Mesendoderm (in vitro differentiated cells): ENCODE measurements around the gene THSD4.
"Not testable (repeated sequence)": the region's sequence is repeated elsewhere in the genome, so short reads cannot be mapped to it uniquely, and the experiment has no call there.

Experiments used
- DNase-seq: peaks from one replicate; pipeline ENCODE4 v3.0.0; 2013
- H2AK5ac ChIP-seq: 2 replicates; pipeline ENCODE4 v1.6.1; 2013; ENCODE audit warnings: low read length, inconsistent platforms
- H2BK120ac ChIP-seq: 2 replicates; pipeline ENCODE4 v1.6.1; 2013; ENCODE audit warnings: low read depth, mild to moderate bottlenecking, low read length, moderate library complexity, mixed read lengths
- H2BK15ac ChIP-seq: replicated peaks from 2 replicates; pipeline ENCODE4 v1.6.1; 2013; ENCODE audit warnings: low read depth, mild to moderate bottlenecking, moderate library complexity
- H2BK5ac ChIP-seq: 2 replicates; pipeline ENCODE4 v1.6.1; 2013; ENCODE audit warnings: low read length, inconsistent platforms
- H3K18ac ChIP-seq: 2 replicates; pipeline ENCODE4 v1.6.1; 2013; ENCODE audit warnings: mild to moderate bottlenecking, low read length, mixed read lengths
- H3K23ac ChIP-seq: one replicate; pipeline ENCODE4 v1.6.1; 2013; ENCODE audit warnings: low read length
- H3K27ac ChIP-seq: 2 replicates; pipeline ENCODE4 v1.5.1; 2013; ENCODE audit warnings: low read depth, mild to moderate bottlenecking, inconsistent platforms, low read length, moderate library complexity
- H3K27me3 ChIP-seq: 2 replicates; pipeline ENCODE4 v1.6.1; 2013; ENCODE audit warnings: low read length, control low read depth, mild to moderate bottlenecking, inconsistent platforms; ENCODE audit not compliant: insufficient read depth, poor library complexity
- H3K36me3 ChIP-seq: 2 replicates; pipeline ENCODE4 v1.6.1; 2013; ENCODE audit warnings: low read length, inconsistent platforms; ENCODE audit not compliant: control insufficient read depth, insufficient read depth
- H3K4ac ChIP-seq: one replicate; pipeline ENCODE4 v1.6.1; 2013; ENCODE audit warnings: low read depth, mild to moderate bottlenecking, low read length, moderate library complexity
- H3K4me1 ChIP-seq: 2 replicates; pipeline ENCODE4 v1.6.1; 2013; ENCODE audit warnings: low read depth, low read length, inconsistent platforms; ENCODE audit not compliant: control insufficient read depth
- H3K4me2 ChIP-seq: 2 replicates; pipeline ENCODE4 v1.6.1; 2013; ENCODE audit warnings: low read length
- H3K4me3 ChIP-seq: 2 replicates; pipeline ENCODE4 v1.5.1; 2013; ENCODE audit warnings: mild to moderate bottlenecking, low read length
- H3K56ac ChIP-seq: one replicate; pipeline ENCODE4 v1.6.1; 2013; ENCODE audit warnings: low read length
- H3K79me1 ChIP-seq: 2 replicates; pipeline ENCODE4 v1.6.1; 2013; ENCODE audit warnings: low read length, inconsistent platforms
- H3K79me2 ChIP-seq: 2 replicates; pipeline ENCODE4 v1.6.1; 2013; ENCODE audit warnings: mild to moderate bottlenecking, low read length; ENCODE audit not compliant: control insufficient read depth, insufficient read depth
- H3K9ac ChIP-seq: 2 replicates; pipeline ENCODE4 v1.6.1; 2013; ENCODE audit warnings: low read length, inconsistent platforms
- H4K5ac ChIP-seq: one replicate; pipeline ENCODE4 v1.6.1; 2013; ENCODE audit warnings: low read length
- H4K8ac ChIP-seq: one replicate; pipeline ENCODE4 v1.6.1; 2013; ENCODE audit warnings: low read depth, mild to moderate bottlenecking, control low read depth, low read length, moderate library complexity
- WGBS: extraction: QIAGEN DNeasy Blood & Tissue Kit; methylation state at CpG from one replicate; pipeline ENCODE4 v1.1.7; 2013; ENCODE audit warnings: low lambda C conversion rate, missing lambda C conversion rate; ENCODE audit not compliant: insufficient coverage; ENCODE audit errors: extremely low coverage; 5-methylcytosine and 5-hydroxymethylcytosine counted together

The THSD4 gene

DNA sequence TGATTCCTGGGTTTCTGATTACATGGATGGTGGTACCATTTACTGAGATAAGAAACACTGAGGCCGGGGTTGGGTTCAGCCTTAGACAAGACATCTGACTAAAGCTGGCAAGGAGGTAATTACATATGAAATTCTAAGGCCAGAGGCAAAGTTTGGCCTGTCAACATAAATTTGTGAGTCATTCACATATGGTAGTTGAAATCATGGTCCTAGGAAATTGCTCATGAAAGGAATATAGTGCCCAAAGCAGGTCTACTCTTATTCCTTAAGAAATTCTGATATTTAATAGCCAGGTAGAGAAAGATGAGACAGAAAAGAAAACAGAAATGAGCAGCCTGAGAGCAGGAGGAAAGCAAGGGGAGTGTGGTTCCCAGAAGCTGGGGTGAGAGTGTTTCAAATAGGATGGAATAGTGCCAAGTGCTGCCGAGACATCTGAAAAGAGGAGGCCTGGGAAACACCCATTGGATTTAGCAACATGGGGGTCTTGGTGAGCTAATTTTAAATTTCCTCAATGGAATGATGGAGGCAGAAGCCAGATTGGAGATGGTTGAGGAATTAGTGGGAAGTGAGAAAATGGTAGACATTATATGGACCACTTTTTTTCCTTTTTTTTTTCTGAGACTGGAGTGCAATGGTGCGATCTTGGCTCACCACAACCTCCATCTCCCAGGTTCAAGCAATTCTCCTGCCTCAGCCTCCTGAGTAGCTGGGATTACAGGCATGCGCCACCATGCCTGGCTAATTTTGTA lies 610.1 kb downstream of the THSD4 start:
- H2BK120ac ChIP-seq, H3K27me3 ChIP-seq, H2BK5ac ChIP-seq, H3K18ac ChIP-seq, H2BK15ac ChIP-seq, H3K4ac ChIP-seq, H2AK5ac ChIP-seq, H3K4me1 ChIP-seq, DNase-seq, H3K79me2 ChIP-seq, H3K56ac ChIP-seq, H3K79me1 ChIP-seq, H3K27ac ChIP-seq, H3K23ac ChIP-seq, H3K4me3 ChIP-seq, H3K36me3 ChIP-seq, H4K8ac ChIP-seq, H3K4me2 ChIP-seq, H3K9ac ChIP-seq, H4K5ac ChIP-seq: not testable (repeated sequence)
- no CpG with 5 or more reads among the region's 4 CpGs for WGBS

DNA sequence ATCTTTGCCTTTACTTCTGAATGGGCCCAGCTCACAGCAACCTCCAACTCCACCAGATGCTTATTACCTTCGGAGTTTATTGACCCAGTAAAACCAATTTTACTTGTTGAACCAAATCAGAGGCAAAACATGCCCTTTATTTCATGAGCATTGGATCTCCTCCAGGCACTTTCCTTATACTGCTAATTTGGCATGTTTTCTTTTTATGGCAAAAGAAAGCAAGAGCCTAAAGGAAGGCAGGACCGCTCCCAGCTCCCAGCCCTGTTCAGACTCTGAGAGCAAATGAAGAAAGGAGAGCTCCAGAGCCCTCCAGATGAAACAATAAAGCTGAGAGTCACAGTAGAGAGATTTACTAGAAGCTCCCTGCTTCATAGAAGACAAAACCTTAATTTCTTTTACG lies 613.6 kb downstream of the THSD4 start:
- DNase-seq: no peak
- Histone ChIP-seq H4K8ac (no peak overlapping the region), H3K56ac (no peak overlapping the region), H3K36me3 (no peaks in the 10 kb centered on the region), H3K4ac (no peak overlapping the region), H3K27me3 (no peaks in the 10 kb centered on the region), H3K18ac (no peak overlapping the region), H2BK5ac (no peak overlapping the region), H3K4me3 (no peak overlapping the region), H3K79me1 (no peaks in the 10 kb centered on the region), H3K79me2 (no peaks in the 10 kb centered on the region), H4K5ac (no peak overlapping the region), H2BK120ac (no peak overlapping the region), H3K9ac (no peak overlapping the region), H3K23ac (no peak overlapping the region), H2AK5ac (no peak overlapping the region), H2BK15ac (no peak overlapping the region), H3K4me1 (no peaks in the 10 kb centered on the region), H3K27ac (no peak overlapping the region), H3K4me2 (no peak overlapping the region)
- no CpG with 5 or more reads among the region's 3 CpGs for WGBS

DNA sequence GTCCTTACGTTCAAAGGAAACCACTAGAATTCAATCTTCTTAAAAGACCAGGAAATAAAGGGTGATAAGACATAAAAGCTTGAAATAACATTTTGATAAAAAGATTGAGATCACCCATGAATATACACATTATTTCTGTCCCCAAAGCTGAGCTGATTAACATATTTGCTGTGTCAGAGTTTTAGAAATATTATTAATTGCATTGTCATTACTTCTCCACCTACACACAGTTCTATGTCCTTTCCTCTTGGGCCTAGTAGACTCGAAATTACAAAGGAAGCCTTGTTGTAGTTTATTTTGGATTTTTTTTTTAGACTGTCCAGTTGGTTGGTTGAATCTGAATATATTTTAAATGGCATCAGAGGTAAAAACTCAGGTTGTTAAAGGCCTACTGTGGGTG lies 614.0 kb downstream of the THSD4 start:
- Histone ChIP-seq H3K56ac (no peak overlapping the region), H3K4me3 (no peak overlapping the region), H3K27ac (no peak overlapping the region), H2BK15ac (no peak overlapping the region), H4K8ac (no peak overlapping the region), H3K79me2 (no peaks in the 10 kb centered on the region), H3K18ac (no peak overlapping the region), H3K27me3 (no peaks in the 10 kb centered on the region), H3K79me1 (no peaks in the 10 kb centered on the region), H3K9ac (no peak overlapping the region), H2AK5ac (no peak overlapping the region), H4K5ac (no peak overlapping the region), H2BK5ac (no peak overlapping the region), H3K4me1 (no peaks in the 10 kb centered on the region), H3K23ac (no peak overlapping the region), H3K36me3 (no peaks in the 10 kb centered on the region), H2BK120ac (no peak overlapping the region), H3K4ac (no peak overlapping the region), H3K4me2 (no peak overlapping the region)
- no peak for DNase-seq
- no CpG with 5 or more reads among the region's 2 CpGs for WGBS

DNA sequence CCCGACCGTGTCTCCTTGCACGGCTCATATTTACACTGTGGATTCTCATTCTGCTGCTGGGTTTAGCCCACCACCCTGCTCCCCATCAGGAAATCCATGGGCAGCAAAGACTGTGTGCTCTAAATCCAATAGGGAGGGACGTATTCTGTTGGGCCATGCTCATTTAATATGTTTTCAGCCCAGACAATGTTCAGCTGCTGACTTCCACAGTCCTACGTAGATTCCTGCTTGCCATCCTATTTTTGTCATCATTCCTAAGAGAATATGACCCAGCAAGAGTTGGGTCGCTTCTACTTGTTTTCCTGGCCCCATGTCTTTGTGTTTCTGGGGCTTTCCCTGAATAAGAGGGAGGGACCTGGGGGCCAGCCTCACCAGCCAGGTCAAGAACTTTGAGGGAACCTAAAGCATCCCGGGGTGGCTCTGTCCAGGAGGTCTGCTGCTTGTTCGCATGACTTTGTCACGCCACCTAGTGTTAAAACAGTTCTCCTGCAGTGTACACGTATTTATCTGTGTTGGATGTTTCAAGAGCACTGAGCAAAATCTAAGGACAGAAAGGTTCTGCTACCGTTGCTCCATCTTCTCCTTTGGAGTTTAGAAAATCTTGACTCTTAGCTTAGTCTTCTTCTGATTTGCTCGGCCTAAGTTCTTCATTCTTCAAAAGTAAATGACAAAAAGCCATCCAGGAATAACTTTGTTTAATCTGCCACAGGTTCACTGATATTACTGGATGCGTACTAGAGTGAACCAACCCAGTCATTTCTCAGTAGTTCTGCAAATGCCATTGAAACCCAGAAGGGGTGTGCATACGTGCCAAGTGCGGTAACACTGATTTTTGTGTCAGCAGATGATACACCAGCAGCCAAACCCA lies 615.2 kb downstream of the THSD4 start:
- no CpG with 5 or more reads among the region's 15 CpGs for WGBS
- Histone ChIP-seq H2BK5ac (no peak overlapping the region), H3K79me1 (no peaks in the 10 kb centered on the region), H3K36me3 (no peaks in the 10 kb centered on the region), H2BK120ac (no peak overlapping the region), H4K5ac (no peak overlapping the region), H3K56ac (no peak overlapping the region), H2AK5ac (no peak overlapping the region), H3K27ac (no peak overlapping the region), H3K79me2 (no peaks in the 10 kb centered on the region), H3K4ac (no peak overlapping the region), H2BK15ac (no peak overlapping the region), H3K9ac (no peak overlapping the region), H3K4me2 (no peak overlapping the region), H3K18ac (no peak overlapping the region), H3K23ac (no peak overlapping the region), H4K8ac (no peak overlapping the region), H3K27me3 (no peaks in the 10 kb centered on the region), H3K4me1 (no peaks in the 10 kb centered on the region), H3K4me3 (no peak overlapping the region)
- DNase-seq: peak; percentile 60

DNA sequence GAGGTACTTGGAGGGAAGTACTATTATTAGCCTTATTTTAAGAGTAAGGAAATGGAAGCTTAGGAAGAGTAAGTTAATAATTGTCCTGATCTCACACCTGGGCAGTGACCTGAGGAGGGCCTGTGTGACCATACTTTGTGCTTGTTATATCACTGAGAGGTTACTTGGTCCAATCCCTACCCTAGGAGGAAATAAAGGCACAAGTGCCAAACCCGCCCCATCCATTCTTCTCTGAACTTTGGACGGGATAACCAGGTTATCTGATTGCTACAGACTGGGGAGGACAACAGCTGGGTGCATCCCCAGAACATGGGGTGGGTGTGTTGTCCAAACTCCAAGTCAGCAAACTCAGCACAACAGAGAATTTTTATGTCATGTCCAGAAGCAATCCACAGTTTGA lies 617.4 kb downstream of the THSD4 start:
- WGBS: no CpG with 5 or more reads among the region's 2 CpGs
- no peaks in the 10 kb centered on the region for H3K79me1 ChIP-seq

More for the DNA sequence above, 617.4 kb downstream of the THSD4 start:
- Histone ChIP-seq H3K27ac (no peak overlapping the region), H3K27me3 (no peaks in the 10 kb centered on the region), H3K23ac (no peak overlapping the region), H3K56ac (no peak overlapping the region), H2AK5ac (no peak overlapping the region), H3K18ac (no peak overlapping the region), H2BK120ac (no peak overlapping the region), H3K4ac (no peak overlapping the region), H2BK5ac (no peak overlapping the region), H4K8ac (no peak overlapping the region), H4K5ac (no peak overlapping the region), H3K79me2 (no peaks in the 10 kb centered on the region), H3K4me3 (no peak overlapping the region), H3K36me3 (no peaks in the 10 kb centered on the region), H3K4me1 (no peaks in the 10 kb centered on the region), H3K4me2 (no peak overlapping the region), H3K9ac (no peak overlapping the region), H2BK15ac (no peak overlapping the region)
- DNase-seq: no peak
